ENCODE measurements around the gene DSCAM. TPM values are rescaled to one million over a fixed set of nuclear protein-coding genes. Genes with fewer than 3 reads are reported as not detected.

Gene DSCAM
- total RNA-seq, 4 donors from 2014 or later = 0.03 TPM; not detected in 3

DNA sequence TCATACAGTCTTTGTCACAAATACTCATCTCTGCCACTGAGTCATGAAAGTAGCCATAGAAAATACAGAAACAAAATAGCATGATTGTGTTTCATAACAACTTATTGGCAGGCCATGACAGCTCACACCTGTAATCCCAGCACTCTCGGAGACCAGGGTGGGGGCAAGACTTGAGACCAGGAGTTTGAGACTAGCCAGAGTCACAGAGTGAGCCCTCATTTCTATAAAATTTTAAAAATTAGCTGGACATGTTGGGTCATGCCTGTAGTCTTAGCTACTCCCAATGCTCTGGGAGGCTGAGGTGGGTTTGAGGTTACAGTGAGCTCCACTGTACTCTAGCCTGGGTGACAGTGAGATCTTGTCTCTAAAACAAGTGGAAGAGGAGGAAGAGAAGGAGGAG, 568.6 kb downstream of the DSCAM start:
- DNase-seq (no peak), ATAC-seq (no peak)
- intact Hi-C loops (cut with DNase I; ENCODE audit: low total_unique reads) (no loop called here), in situ Hi-C loops (cut with MboI; ENCODE audit: low sequenced_read_pairs in 4 of 4) (no loop called here)
- Histone ChIP-seq H3K4me3 (no peak overlapping the region), H3K9me3 (no peaks in the 10 kb centered on the region), H3K27ac (no peak overlapping the region), H3K27me3 (no peaks in the 10 kb centered on the region), H3K4me1 (no peaks in the 10 kb centered on the region), H3K36me3 (no peaks in the 10 kb centered on the region)
- TF ChIP-seq, protein P1, sequence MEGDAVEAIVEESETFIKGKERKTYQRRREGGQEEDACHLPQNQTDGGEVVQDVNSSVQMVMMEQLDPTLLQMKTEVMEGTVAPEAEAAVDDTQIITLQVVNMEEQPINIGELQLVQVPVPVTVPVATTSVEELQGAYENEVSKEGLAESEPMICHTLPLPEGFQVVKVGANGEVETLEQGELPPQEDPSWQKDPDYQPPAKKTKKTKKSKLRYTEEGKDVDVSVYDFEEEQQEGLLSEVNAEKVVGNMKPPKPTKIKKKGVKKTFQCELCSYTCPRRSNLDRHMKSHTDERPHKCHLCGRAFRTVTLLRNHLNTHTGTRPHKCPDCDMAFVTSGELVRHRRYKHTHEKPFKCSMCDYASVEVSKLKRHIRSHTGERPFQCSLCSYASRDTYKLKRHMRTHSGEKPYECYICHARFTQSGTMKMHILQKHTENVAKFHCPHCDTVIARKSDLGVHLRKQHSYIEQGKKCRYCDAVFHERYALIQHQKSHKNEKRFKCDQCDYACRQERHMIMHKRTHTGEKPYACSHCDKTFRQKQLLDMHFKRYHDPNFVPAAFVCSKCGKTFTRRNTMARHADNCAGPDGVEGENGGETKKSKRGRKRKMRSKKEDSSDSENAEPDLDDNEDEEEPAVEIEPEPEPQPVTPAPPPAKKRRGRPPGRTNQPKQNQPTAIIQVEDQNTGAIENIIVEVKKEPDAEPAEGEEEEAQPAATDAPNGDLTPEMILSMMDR (IDR thresholded peaks at IDR 0.05 in 4 of 5, conservative IDR thresholded peaks at IDR 0.05 in 1 of 5) = no peak
- TF ChIP-seq POLR2A (IDR thresholded peaks at IDR 0.05) = no peak

DNA sequence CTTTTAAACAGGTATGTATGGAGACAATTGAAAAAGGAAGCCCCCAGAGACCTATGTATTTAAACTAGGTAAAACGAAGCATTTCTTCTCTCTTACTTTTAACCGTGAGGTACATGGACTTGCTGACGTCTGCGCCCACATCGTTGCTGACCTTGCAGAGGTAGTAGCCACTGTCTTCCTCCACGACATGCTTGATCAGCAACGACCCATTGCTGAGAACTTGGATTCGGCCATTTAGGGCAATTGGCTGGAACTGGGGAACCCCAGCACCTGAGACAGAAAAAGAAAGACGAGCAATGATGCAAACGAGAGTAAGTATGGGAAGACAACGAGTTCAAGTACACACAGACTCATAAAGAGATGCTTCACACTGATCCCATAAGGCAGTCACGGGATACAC, 571.0 kb downstream of the DSCAM start:
- Histone ChIP-seq H3K9me3 (no peaks in the 10 kb centered on the region), H3K4me1 (no peaks in the 10 kb centered on the region), H3K36me3 (no peaks in the 10 kb centered on the region), H3K4me3 (no peak overlapping the region), H3K27ac (no peak overlapping the region), H3K27me3 (no peaks in the 10 kb centered on the region)
- in situ Hi-C loops (cut with MboI; ENCODE audit: low sequenced_read_pairs in 4 of 4) (no loop called here), intact Hi-C loops (cut with DNase I; ENCODE audit: low total_unique reads) (no loop called here)
- no peak for DNase-seq
- ATAC-seq = no peak
- TF ChIP-seq POLR2A (IDR thresholded peaks at IDR 0.05) = no peak

DNA sequence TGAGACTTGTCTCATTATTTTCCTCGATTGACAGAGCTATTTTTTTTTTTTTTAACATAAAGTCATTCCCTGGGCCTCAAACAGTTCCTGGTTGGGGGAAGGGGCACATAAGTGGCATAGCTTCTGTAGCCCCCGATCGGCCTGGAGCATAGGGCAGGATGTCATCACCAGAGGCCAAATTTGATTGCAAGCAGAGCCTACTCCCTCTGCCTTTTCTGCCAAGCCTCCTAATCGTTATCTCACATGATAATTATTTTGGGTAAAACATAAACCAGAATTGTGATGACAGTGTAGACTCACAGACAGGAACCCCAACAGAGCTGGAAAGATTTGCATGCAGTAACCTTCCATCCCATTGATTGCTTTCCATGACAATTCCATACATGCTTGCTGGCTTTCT, 574.9 kb downstream of the DSCAM start:
- H3K36me3 ChIP-seq = no peaks in the 10 kb centered on the region
- no peak overlapping the region for H3K4me3 ChIP-seq
- H3K9me3 ChIP-seq = no peaks in the 10 kb centered on the region
- intact Hi-C loops (cut with DNase I; ENCODE audit: low total_unique reads) = no loop called here
- ATAC-seq (no peak), DNase-seq (no peak)
- TF ChIP-seq, protein P1 (IDR thresholded peaks at IDR 0.05 in 4 of 5, conservative IDR thresholded peaks at IDR 0.05 in 1 of 5) = no peak
- no peak for TF ChIP-seq POLR2A (IDR thresholded peaks at IDR 0.05)
- no peaks in the 10 kb centered on the region for H3K4me1 ChIP-seq
- H3K27ac ChIP-seq = no peak overlapping the region
- in situ Hi-C loops (cut with MboI; ENCODE audit: low sequenced_read_pairs in 4 of 4) = no loop called here
- H3K27me3 ChIP-seq = no peaks in the 10 kb centered on the region

DNA sequence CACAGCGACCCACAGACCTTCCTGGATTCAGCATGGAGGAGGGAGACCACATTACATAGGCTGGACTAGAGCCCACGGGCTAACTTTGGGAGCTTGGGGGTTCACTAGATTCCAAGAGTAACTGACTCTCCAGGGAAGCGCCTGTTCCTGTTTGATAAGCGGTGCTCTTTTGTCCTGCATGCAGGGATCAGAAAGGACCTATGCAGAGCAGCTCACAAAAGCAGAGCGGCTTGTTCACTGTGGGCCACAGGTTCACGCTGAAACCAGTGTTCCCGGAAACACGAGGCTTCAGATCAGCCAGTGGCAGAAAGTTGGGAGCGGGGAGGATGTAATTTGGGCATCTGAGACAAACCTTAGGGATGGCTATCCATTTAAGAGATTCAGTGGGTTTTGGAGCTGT, 575.8 kb downstream of the DSCAM start:
- DNase-seq (no peak), ATAC-seq (no peak)
- H3K4me3 ChIP-seq = no peak overlapping the region
- in situ Hi-C loops (cut with MboI; ENCODE audit: low sequenced_read_pairs in 4 of 4) (no loop called here), intact Hi-C loops (cut with DNase I; ENCODE audit: low total_unique reads) (no loop called here)
- H3K4me1 ChIP-seq = no peaks in the 10 kb centered on the region
- no peaks in the 10 kb centered on the region for H3K9me3 ChIP-seq
- no peak for TF ChIP-seq POLR2A (IDR thresholded peaks at IDR 0.05)
- TF ChIP-seq, protein P1 (IDR thresholded peaks at IDR 0.05 in 4 of 5, conservative IDR thresholded peaks at IDR 0.05 in 1 of 5) = no peak
- H3K36me3 ChIP-seq = no peaks in the 10 kb centered on the region
- H3K27me3 ChIP-seq = no peaks in the 10 kb centered on the region
- no peak overlapping the region for H3K27ac ChIP-seq

DNA sequence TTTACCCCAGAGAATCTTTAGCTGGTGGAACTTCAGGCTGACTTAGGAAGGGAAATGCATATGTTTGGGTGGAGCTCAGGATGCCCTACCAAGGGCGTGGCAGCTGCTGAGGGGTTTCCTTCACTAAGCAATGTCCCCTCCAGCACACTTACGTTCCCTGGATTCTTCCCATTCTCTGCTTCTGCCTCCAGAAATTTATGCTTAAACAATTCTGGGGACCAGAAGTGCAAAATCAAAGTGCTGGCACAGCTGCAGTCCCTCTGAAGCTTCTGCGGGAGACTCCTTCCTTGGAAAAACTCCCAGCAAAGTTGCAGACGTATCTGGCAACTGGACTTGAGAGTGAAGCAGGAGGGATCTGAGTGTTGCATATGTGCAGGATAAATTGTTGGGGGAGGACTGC, 576.9 kb downstream of the DSCAM start:
- intact Hi-C loops (cut with DNase I; ENCODE audit: low total_unique reads) (no loop called here), in situ Hi-C loops (cut with MboI; ENCODE audit: low sequenced_read_pairs in 4 of 4) (no loop called here)
- no peak for ATAC-seq
- H3K4me1 ChIP-seq = no peaks in the 10 kb centered on the region
- no peaks in the 10 kb centered on the region for H3K27me3 ChIP-seq
- no peaks in the 10 kb centered on the region for H3K36me3 ChIP-seq
- no peak overlapping the region for H3K4me3 ChIP-seq
- no peak overlapping the region for H3K27ac ChIP-seq
- no peak for TF ChIP-seq POLR2A (IDR thresholded peaks at IDR 0.05)
- TF ChIP-seq, protein P1 (IDR thresholded peaks at IDR 0.05 in 4 of 5, conservative IDR thresholded peaks at IDR 0.05 in 1 of 5) = no peak
- no peak for DNase-seq
- no peaks in the 10 kb centered on the region for H3K9me3 ChIP-seq
